Activated CD4-positive, alpha-beta T cell treated with anti-CD3 and anti-CD28 coated beads for 4 hours (primary cell): ENCODE results near the gene COLEC11.
"Not testable (repeated sequence)": the region's sequence is repeated elsewhere in the genome, so short reads cannot be mapped to it uniquely, and the experiment has no call there.

ENCODE experiments used
- DNase-seq, 2 donors: peaks; one replicate each; pipeline ENCODE4 v3.0.0-alpha.2; 2020

The COLEC11 gene

GRCh38 chr2:3606370-3607201 lies 11.7 kb downstream of the COLEC11 start:
- no peak for DNase-seq

GRCh38 chr2:3608373-3609278 lies 13.7 kb downstream of the COLEC11 start:
- DNase-seq: no peak

GRCh38 chr2:3609279-3609673 lies 14.4 kb downstream of the COLEC11 start:
- not testable (repeated sequence) for DNase-seq

GRCh38 chr2:3610415-3610814 lies 15.5 kb downstream of the COLEC11 start:
- no peak for DNase-seq

- no peak for DNase-seq
Observed at GRCh38 chr2:3610881-3611505, 16.1 kb downstream of the COLEC11 start.

GRCh38 chr2:3611589-3611988 lies 16.7 kb downstream of the COLEC11 start:
- DNase-seq: no peak

- DNase-seq: no peak
Observed at GRCh38 chr2:3612639-3613523, 18.0 kb downstream of the COLEC11 start.

- DNase-seq: no peak
Observed at GRCh38 chr2:3613524-3613905, 18.6 kb downstream of the COLEC11 start.

- DNase-seq: not testable (repeated sequence)
Observed at GRCh38 chr2:3614743-3615142, 19.8 kb downstream of the COLEC11 start.

- DNase-seq: not testable (repeated sequence)
Observed at GRCh38 chr2:3615541-3616200, 20.8 kb downstream of the COLEC11 start.

GRCh38 chr2:3616435-3617197 lies 21.7 kb downstream of the COLEC11 start:
- not testable (repeated sequence) for DNase-seq

GRCh38 chr2:3617198-3617890 lies 22.4 kb downstream of the COLEC11 start:
- no peak for DNase-seq

- DNase-seq: no peak
Observed at GRCh38 chr2:3618367-3618766, 23.5 kb downstream of the COLEC11 start.

- no peak for DNase-seq
Observed at GRCh38 chr2:3619033-3619432, 24.1 kb downstream of the COLEC11 start.

- DNase-seq: not testable (repeated sequence)
Observed at GRCh38 chr2:3619661-3620060, 24.7 kb downstream of the COLEC11 start.

- no peak for DNase-seq
Observed at GRCh38 chr2:3620834-3621233, 25.9 kb downstream of the COLEC11 start.

- no peak for DNase-seq
Observed at GRCh38 chr2:3622967-3623366, 28.1 kb downstream of the COLEC11 start.

GRCh38 chr2:3624059-3624794 lies 29.3 kb downstream of the COLEC11 start:
- no peak for DNase-seq

GRCh38 chr2:3625186-3625585 lies 30.3 kb downstream of the COLEC11 start:
- no peak for DNase-seq
